Keratinocyte (primary cell): ENCODE measurements around the gene SIPA1L3. TPM values are rescaled to one million over a fixed set of nuclear protein-coding genes. Genes with fewer than 3 reads are reported as not detected.

Experiments
- DNase-seq: peaks from one replicate; pipeline ENCODE4 v3.0.0-alpha.2; 2011; ENCODE audit warnings: low read depth, missing footprints, low spot score
- FAIRE-seq: peaks from 2 replicates; lab custom pipeline; 2011; peaks lifted over from hg19 to GRCh38; lab: Jason Lieb, UNC
- H2AFZ ChIP-seq: 2 replicates; pipeline ENCODE4 v1.6.0; 2012; ENCODE audit warnings: low read length, control low read depth, inconsistent platforms; ENCODE audit not compliant: control insufficient read depth
- H3K27ac ChIP-seq: 2 replicates; pipeline ENCODE4 v1.5.1; 2011; ENCODE audit warnings: low read length; ENCODE audit not compliant: control insufficient read depth, insufficient read depth
- H3K27me3 ChIP-seq: 3 replicates; pipeline ENCODE4 v1.6.0; 2011; ENCODE audit warnings: low read length; ENCODE audit not compliant: control insufficient read depth, insufficient read depth; ENCODE audit errors: extremely low read depth
- H3K36me3 ChIP-seq, 2 experiments: 2 replicates in 1 of 2; 3 replicates in 1 of 2; pipeline ENCODE4 v1.5.1; 2011; ENCODE audit warnings: low read length in 2 of 2, mild to moderate bottlenecking in 1 of 2; ENCODE audit not compliant: control insufficient read depth in 2 of 2, insufficient read depth in 2 of 2; ENCODE audit errors: extremely low read depth in 1 of 2
- H3K4me1 ChIP-seq: 3 replicates; pipeline ENCODE4 v1.5.1; 2011; ENCODE audit warnings: low read length; ENCODE audit not compliant: control insufficient read depth, insufficient read depth; ENCODE audit errors: extremely low read depth
- H3K4me2 ChIP-seq: 3 replicates; pipeline ENCODE4 v1.6.0; 2011; ENCODE audit warnings: low read depth, low read length; ENCODE audit not compliant: control insufficient read depth, insufficient read depth; ENCODE audit errors: extremely low read depth
- H3K4me3 ChIP-seq, 3 experiments: fragments of 200-600 bp in 1 of 3; sonication (generic) in 1 of 3; 2 replicates in 2 of 3; 3 replicates in 1 of 3; pipeline ENCODE4 v1.5.1; 2011 to 2016; ENCODE audit warnings: low read length in 3 of 3, mild to moderate bottlenecking in 3 of 3, control low read depth in 2 of 3, inconsistent platforms in 1 of 3, low read depth in 1 of 3, mixed read lengths in 1 of 3, mixed run types in 1 of 3, moderate library complexity in 1 of 3; ENCODE audit not compliant: control insufficient read depth in 2 of 3, insufficient read depth in 2 of 3; ENCODE audit errors: extremely low read depth in 1 of 3
- H3K79me2 ChIP-seq: 2 replicates; pipeline ENCODE4 v1.6.0; 2012; ENCODE audit warnings: low read length; ENCODE audit not compliant: control insufficient read depth, insufficient read depth
- H3K9ac ChIP-seq: 3 replicates; pipeline ENCODE4 v1.6.0; 2011; ENCODE audit warnings: low read length; ENCODE audit not compliant: control insufficient read depth, insufficient read depth; ENCODE audit errors: extremely low read depth
- H3K9me1 ChIP-seq: 3 replicates; pipeline ENCODE4 v1.6.0; 2011; ENCODE audit warnings: low read length; ENCODE audit not compliant: control insufficient read depth, insufficient read depth; ENCODE audit errors: extremely low read depth
- H3K9me3 ChIP-seq: 2 replicates; pipeline ENCODE4 v1.5.1; 2012; ENCODE audit warnings: low read depth, low read length; ENCODE audit not compliant: control insufficient read depth
- H4K20me1 ChIP-seq: 3 replicates; pipeline ENCODE4 v1.6.0; 2011; ENCODE audit warnings: low read length; ENCODE audit not compliant: control insufficient read depth, insufficient read depth; ENCODE audit errors: extremely low read depth
- CTCF ChIP-seq, 3 experiments: IDR thresholded peaks in 1 of 3; conservative IDR thresholded peaks in 1 of 3; optimal IDR thresholded peaks in 1 of 3; 2 replicates in 2 of 3; 3 replicates in 1 of 3; pipeline versions ENCODE3 to v1.5.1; 2011; ENCODE audit warnings: low read length in 3 of 3, mild to moderate bottlenecking in 3 of 3, moderate library complexity in 2 of 3, control low read depth in 1 of 3, inconsistent platforms in 1 of 3; ENCODE audit not compliant: insufficient read depth in 2 of 3; ENCODE audit errors: extremely low read depth in 1 of 3
- EZH2 ChIP-seq: IDR thresholded peaks from one replicate; pipeline ENCODE4 v1.6.1; 2012; ENCODE audit warnings: inconsistent platforms, mild to moderate bottlenecking, low read length, moderate library complexity
- dilution Hi-C: fragments of 300-500 bp; cut with MboI; formaldehyde crosslinking; loops from one replicate; pipeline ENCODE4 v1.7.0; 2020; ENCODE audit warnings: low sequenced_read_pairs; ENCODE audit not compliant: extremely low pct_ligation_motif_present
- polyA plus RNA-seq, 5 experiments: library from polyadenylated mRNA; depleted of rRNA in 3 of 5; stranded (reverse) in 3 of 5; stranded (forward) in 1 of 5; unstranded in 1 of 5; fragments of >200 nt; gene quantifications; 1 replicate in 1 of 5; 2 replicates in 3 of 5; 3 replicates in 1 of 5; pipeline versions ENCODE4 v1.2.1 to v1.2.3, GENCODE V29; 2011 to 2012; ENCODE audit warnings: missing spikeins in 2 of 5, low read depth in 1 of 5, low replicate concordance in 1 of 5

SIPA1L3 gene
- polyA plus RNA-seq, 1 donor (not counting 4 experiments of a cell fraction or from before 2014, with no cell fraction given), result 8.0 TPM

GRCh38 chr19:38196948-38197656, 290.1 kb downstream of the SIPA1L3 start:
- Histone ChIP-seq H3K9me3 (no peaks in the 10 kb centered on the region), H3K9ac (no peak overlapping the region), H3K36me3 (peaks cover 16 to 29% of the 10 kb centered on the region in 2 experiments), H3K9me1 (no peaks in the 10 kb centered on the region), H3K79me2 (no peaks in the 10 kb centered on the region), H3K4me3 (no peak overlapping the region), H3K4me1 (peaks cover 10% of the 10 kb centered on the region), H3K27me3 (no peaks in the 10 kb centered on the region), H2AFZ (no peak overlapping the region), H3K4me2 (no peak overlapping the region), H3K27ac (no peak overlapping the region), H4K20me1 (no peaks in the 10 kb centered on the region)
- no peak for DNase-seq
- no peak for FAIRE-seq
- TF ChIP-seq CTCF (optimal IDR thresholded peaks at IDR 0.05 in 1 of 3, IDR thresholded peaks at IDR 0.05 in 1 of 3, conservative IDR thresholded peaks at IDR 0.05 in 1 of 3; ENCODE audit: extremely low read depth in 1 of 3, insufficient read depth in 2 of 3, low read length in 3 of 3) (no peak), EZH2 (no peak)
- dilution Hi-C loops, result no loop called here

- no peaks in the 10 kb centered on the region for H3K9me1 ChIP-seq
- H3K4me2 ChIP-seq, result no peak overlapping the region
- H3K79me2 ChIP-seq, result no peaks in the 10 kb centered on the region
- H3K27me3 ChIP-seq, result no peaks in the 10 kb centered on the region
- DNase-seq, result no peak
- no peak overlapping the region for H3K4me3 ChIP-seq
- FAIRE-seq, result no peak
- H2AFZ ChIP-seq, result no peak overlapping the region
- TF ChIP-seq EZH2 (no peak), CTCF (optimal IDR thresholded peaks at IDR 0.05 in 1 of 3, IDR thresholded peaks at IDR 0.05 in 1 of 3, conservative IDR thresholded peaks at IDR 0.05 in 1 of 3; ENCODE audit: extremely low read depth in 1 of 3, insufficient read depth in 2 of 3, low read length in 3 of 3) (no peak)
- H4K20me1 ChIP-seq, result no peaks in the 10 kb centered on the region
- H3K36me3 ChIP-seq, result peaks cover 21 to 22% of the 10 kb centered on the region in 2 experiments
- dilution Hi-C loops, result no loop called here
- H3K9ac ChIP-seq, result no peak overlapping the region
- peaks cover 10% of the 10 kb centered on the region for H3K4me1 ChIP-seq
- no peak overlapping the region for H3K27ac ChIP-seq
- H3K9me3 ChIP-seq, result no peaks in the 10 kb centered on the region
Observed at GRCh38 chr19:38197937-38198704, 291.1 kb downstream of the SIPA1L3 start.
